SK-N-MC (cell line): ENCODE results near the gene TRPV6.

Experiments used
- EZH2 ChIP-seq: fragments of 200-600 bp; sonication (generic); IDR thresholded peaks from one replicate; pipeline ENCODE4 v1.6.1; 2017; ENCODE audit warnings: antibody characterized with exemption
- POLR2AphosphoS5 ChIP-seq: IDR thresholded peaks from 2 replicates; pipeline ENCODE4 v1.6.1; 2012; ENCODE audit warnings: mild to moderate bottlenecking, low read depth, low read length, borderline replicate concordance

GRCh38 chr7:142879060-142879459 lies 6.5 kb downstream of the TRPV6 start:
- TF ChIP-seq POLR2AphosphoS5 (no peak), EZH2 (no peak)
